Stomach (tissue), 4 donors: Measurements from ENCODE around the gene CRYZ.

ENCODE experiments used
- EP300 ChIP-seq: sonication (generic); formaldehyde crosslinking; IDR thresholded peaks from one replicate; pipeline ENCODE4 v1.6.1; 2017; ENCODE audit warnings: antibody characterized with exemption
- POLR2A ChIP-seq, 4 donors: fragments of 450-650 bp; IDR thresholded peaks; one replicate each; pipeline ENCODE4 v1.6.1; 2016; ENCODE audit warnings: antibody characterized with exemption in 4 of 4, control low read depth in 2 of 4, mild to moderate bottlenecking in 1 of 4, moderate library complexity in 1 of 4
- POLR2AphosphoS5 ChIP-seq, 3 donors: sonication (generic); formaldehyde crosslinking; IDR thresholded peaks; one replicate each; pipeline ENCODE4 v1.6.1; 2016; ENCODE audit warnings: antibody characterized with exemption in 3 of 3
- TF ChIP-seq, protein P1 (sequence below), 7 experiments: fragments of 450-650 bp in 4 of 7; fragments of 200-600 bp in 3 of 7; sonication (generic) in 3 of 7; IDR thresholded peaks; one replicate each; pipeline ENCODE4 v1.5.1; 2016 to 2019; ENCODE audit warnings: antibody characterized with exemption in 7 of 7, control low read depth in 2 of 7, mild to moderate bottlenecking in 1 of 7

DNA sequence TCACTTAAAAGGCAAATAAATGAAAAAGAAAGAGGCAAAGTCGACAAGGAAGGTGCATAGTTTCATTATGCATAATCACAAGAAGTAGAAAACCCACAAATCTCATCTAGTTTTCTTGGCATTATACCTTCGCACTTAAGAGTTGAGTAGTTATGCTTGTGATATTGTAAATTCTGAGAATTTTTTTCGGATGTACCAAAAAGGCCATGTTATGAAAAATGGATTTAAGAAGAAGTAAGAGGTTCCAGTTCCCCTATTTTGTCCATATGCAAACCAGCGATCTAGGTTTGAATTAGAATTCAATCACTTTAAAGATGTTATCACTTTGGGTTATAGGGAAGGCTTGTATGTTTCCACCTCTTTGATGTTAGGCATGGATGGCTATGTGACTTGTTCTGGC, 51.4 kb downstream of the CRYZ start:
- TF ChIP-seq, protein P1, sequence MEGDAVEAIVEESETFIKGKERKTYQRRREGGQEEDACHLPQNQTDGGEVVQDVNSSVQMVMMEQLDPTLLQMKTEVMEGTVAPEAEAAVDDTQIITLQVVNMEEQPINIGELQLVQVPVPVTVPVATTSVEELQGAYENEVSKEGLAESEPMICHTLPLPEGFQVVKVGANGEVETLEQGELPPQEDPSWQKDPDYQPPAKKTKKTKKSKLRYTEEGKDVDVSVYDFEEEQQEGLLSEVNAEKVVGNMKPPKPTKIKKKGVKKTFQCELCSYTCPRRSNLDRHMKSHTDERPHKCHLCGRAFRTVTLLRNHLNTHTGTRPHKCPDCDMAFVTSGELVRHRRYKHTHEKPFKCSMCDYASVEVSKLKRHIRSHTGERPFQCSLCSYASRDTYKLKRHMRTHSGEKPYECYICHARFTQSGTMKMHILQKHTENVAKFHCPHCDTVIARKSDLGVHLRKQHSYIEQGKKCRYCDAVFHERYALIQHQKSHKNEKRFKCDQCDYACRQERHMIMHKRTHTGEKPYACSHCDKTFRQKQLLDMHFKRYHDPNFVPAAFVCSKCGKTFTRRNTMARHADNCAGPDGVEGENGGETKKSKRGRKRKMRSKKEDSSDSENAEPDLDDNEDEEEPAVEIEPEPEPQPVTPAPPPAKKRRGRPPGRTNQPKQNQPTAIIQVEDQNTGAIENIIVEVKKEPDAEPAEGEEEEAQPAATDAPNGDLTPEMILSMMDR (IDR thresholded peaks at IDR 0.05), result no peak
- TF ChIP-seq POLR2A (IDR thresholded peaks at IDR 0.05) (no peak), EP300 (no peak), POLR2AphosphoS5 (IDR thresholded peaks at IDR 0.05) (no peak)
